Neural progenitor cell (in vitro differentiated cells): Measurements from ENCODE around the gene AMN1.

Experiments
- CTCF ChIP-seq: fragments of 200-600 bp; sonication (generic); IDR thresholded peaks from 2 replicates; pipeline ENCODE4 v1.5.1; 2017; ENCODE audit warnings: antibody characterized with exemption, mild to moderate bottlenecking
- EZH2 ChIP-seq: fragments of 200-600 bp; sonication (generic); IDR thresholded peaks from 2 replicates; pipeline ENCODE4 v1.6.1; 2017; ENCODE audit warnings: antibody characterized with exemption, mild to moderate bottlenecking, moderate library complexity
- EZH2phosphoT487 ChIP-seq: fragments of 200-600 bp; sonication (generic); IDR thresholded peaks from 2 replicates; pipeline ENCODE4 v1.6.1; 2017; ENCODE audit warnings: antibody characterized with exemption

- TF ChIP-seq CTCF (no peak), EZH2 (no peak), EZH2phosphoT487 (no peak)
Measured at GRCh38 chr12:31736472-31736871, 7.7 kb upstream of the AMN1 start.
